K562 (cell line): Measurements from ENCODE around the gene ACTR8.
"Not testable (repeated sequence)": the region's sequence is repeated elsewhere in the genome, so short reads cannot be mapped to it uniquely, and the experiment has no call there.

Source experiments
- HDAC6 ChIP-seq: IDR thresholded peaks from 2 replicates; pipeline ENCODE4 v1.6.1; 2012; ENCODE audit warnings: low read depth, mild to moderate bottlenecking, control low read depth, inconsistent platforms, low read length, moderate library complexity
- NR3C1 ChIP-seq: sonication (generic); formaldehyde crosslinking; IDR thresholded peaks from 2 replicates; pipeline ENCODE4 v1.8.1; 2022; ENCODE audit warnings: missing genetic modification reagents
- REST ChIP-seq, 2 experiments: fragments of 450-650 bp; formaldehyde crosslinking in 1 of 2; IDR thresholded peaks; 2 replicates each; pipeline versions ENCODE4 v1.4.0 to v1.6.1; 2014 to 2020; ENCODE audit warnings: mild to moderate bottlenecking in 2 of 2, borderline replicate concordance in 1 of 2, low read depth in 1 of 2
- SMAD1 ChIP-seq: fragments of 150-350 bp; IDR thresholded peaks from 2 replicates; pipeline ENCODE4 v1.6.1; 2014; ENCODE audit warnings: low read length, low read depth; ENCODE audit not compliant: partially characterized antibody
- SP1 ChIP-seq: sonication (generic); formaldehyde crosslinking; IDR thresholded peaks from 2 replicates; pipeline ENCODE4 v1.8.1; 2022; ENCODE audit warnings: mild to moderate bottlenecking, missing genetic modification reagents
- TAF7 ChIP-seq: fragments of 450-650 bp; IDR thresholded peaks from 2 replicates; pipeline ENCODE4 v1.6.1; 2016; ENCODE audit warnings: missing genetic modification characterization, missing compliant biosample characterization
- TCF7L2 ChIP-seq: fragments of 150-350 bp; IDR thresholded peaks from 2 replicates; pipeline ENCODE4 v1.6.1; 2016; ENCODE audit warnings: low read depth, mild to moderate bottlenecking, low read length, moderate library complexity
- TFAM ChIP-seq: fragments of 250-450 bp; sonication (Bioruptor Pico); conservative IDR thresholded peaks from 2 replicates; pipeline ENCODE4 v1.5.0; 2021; ENCODE audit warnings: mild to moderate bottlenecking, moderate library complexity
- XRCC3 ChIP-seq: fragments of 450-650 bp; IDR thresholded peaks from 2 replicates; pipeline ENCODE4 v1.6.1; 2017; ENCODE audit warnings: mild to moderate bottlenecking, moderate library complexity
- ZNF140 ChIP-seq: fragments of 250-450 bp; sonication (Bioruptor Pico); IDR thresholded peaks from 2 replicates; pipeline ENCODE4 v1.8.0; 2021; ENCODE audit warnings: moderate library complexity, mild to moderate bottlenecking, inconsistent platforms
- ZNF217 ChIP-seq: sonication (generic); formaldehyde crosslinking; IDR thresholded peaks from 2 replicates; pipeline ENCODE4 v1.8.0; 2022; ENCODE audit warnings: mild to moderate bottlenecking, missing genetic modification reagents
- ZNF232 ChIP-seq: sonication (generic); formaldehyde crosslinking; IDR thresholded peaks from 2 replicates; pipeline ENCODE4 v1.8.0; 2022; ENCODE audit warnings: mild to moderate bottlenecking, missing genetic modification reagents
- TF ChIP-seq, protein P1 (sequence below), 3 experiments: IDR thresholded peaks in 2 of 3; conservative IDR thresholded peaks in 1 of 3; 2 replicates each; pipeline ENCODE4 v1.5.1; 2011 to 2012; ENCODE audit warnings: low read length in 3 of 3, mild to moderate bottlenecking in 3 of 3, control low read depth in 2 of 3, improper control_type of control experiment in 1 of 3, inconsistent platforms in 1 of 3, low read depth in 1 of 3, mixed read lengths in 1 of 3, moderate library complexity in 1 of 3; ENCODE audit not compliant: insufficient read depth in 2 of 3
- TF ChIP-seq, protein P2 (sequence below): sonication (generic); IDR thresholded peaks from 2 replicates; pipeline ENCODE4 v1.6.1; 2016

DNA sequence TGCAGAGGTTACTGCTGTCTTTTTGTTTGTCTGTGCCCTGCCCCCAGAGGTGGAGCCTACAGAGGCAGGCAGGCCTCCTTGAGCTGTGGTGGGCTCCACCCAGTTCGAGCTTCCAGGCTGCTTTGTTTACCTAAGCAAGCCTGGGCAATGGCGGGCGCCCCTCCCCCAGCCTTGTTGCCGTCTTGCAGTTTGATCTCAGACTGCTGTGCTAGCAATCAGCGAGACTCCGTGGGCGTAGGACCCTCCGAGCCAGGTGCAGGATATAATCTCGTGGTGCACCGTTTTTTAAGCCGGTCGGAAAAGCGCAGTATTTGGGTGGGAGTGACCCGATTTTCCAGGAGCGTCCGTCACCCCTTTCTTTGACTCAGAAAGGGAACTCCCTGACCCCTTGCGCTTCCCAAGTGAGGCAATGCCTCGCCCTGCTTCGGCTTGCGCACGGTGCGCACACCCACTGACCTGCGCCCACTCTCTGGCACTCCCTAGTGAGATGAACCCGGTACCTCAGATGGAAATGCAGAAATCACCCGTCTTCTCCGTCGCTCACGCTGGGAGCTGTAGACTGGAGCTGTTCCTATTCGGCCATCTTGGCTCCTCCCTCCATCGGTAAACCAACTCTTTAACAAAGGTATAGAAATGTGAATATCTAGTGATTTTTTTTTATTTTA, 45.4 kb upstream of the ACTR8 start:
- not testable (repeated sequence) for TF ChIP-seq XRCC3; ZNF140 (CRISPR knock-in tag); ZNF217 (CRISPR knock-in tag); ZNF232 (CRISPR knock-in tag); NR3C1 (CRISPR knock-in tag); SP1 (CRISPR knock-in tag); TFAM (CRISPR knock-in tag); SMAD1; HDAC6; TCF7L2; REST (IDR thresholded peaks at IDR 0.05; ENCODE audit: borderline replicate concordance); REST (CRISPR knock-in tag; IDR thresholded peaks at IDR 0.05; ENCODE audit: low read depth)
- TF ChIP-seq, protein P1, sequence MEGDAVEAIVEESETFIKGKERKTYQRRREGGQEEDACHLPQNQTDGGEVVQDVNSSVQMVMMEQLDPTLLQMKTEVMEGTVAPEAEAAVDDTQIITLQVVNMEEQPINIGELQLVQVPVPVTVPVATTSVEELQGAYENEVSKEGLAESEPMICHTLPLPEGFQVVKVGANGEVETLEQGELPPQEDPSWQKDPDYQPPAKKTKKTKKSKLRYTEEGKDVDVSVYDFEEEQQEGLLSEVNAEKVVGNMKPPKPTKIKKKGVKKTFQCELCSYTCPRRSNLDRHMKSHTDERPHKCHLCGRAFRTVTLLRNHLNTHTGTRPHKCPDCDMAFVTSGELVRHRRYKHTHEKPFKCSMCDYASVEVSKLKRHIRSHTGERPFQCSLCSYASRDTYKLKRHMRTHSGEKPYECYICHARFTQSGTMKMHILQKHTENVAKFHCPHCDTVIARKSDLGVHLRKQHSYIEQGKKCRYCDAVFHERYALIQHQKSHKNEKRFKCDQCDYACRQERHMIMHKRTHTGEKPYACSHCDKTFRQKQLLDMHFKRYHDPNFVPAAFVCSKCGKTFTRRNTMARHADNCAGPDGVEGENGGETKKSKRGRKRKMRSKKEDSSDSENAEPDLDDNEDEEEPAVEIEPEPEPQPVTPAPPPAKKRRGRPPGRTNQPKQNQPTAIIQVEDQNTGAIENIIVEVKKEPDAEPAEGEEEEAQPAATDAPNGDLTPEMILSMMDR (IDR thresholded peaks at IDR 0.05 in 2 of 3, conservative IDR thresholded peaks at IDR 0.05 in 1 of 3; ENCODE audit: insufficient read depth in 2 of 3, low read depth in 1 of 3, low read length in 3 of 3): not testable (repeated sequence)
- TF ChIP-seq, protein P2, sequence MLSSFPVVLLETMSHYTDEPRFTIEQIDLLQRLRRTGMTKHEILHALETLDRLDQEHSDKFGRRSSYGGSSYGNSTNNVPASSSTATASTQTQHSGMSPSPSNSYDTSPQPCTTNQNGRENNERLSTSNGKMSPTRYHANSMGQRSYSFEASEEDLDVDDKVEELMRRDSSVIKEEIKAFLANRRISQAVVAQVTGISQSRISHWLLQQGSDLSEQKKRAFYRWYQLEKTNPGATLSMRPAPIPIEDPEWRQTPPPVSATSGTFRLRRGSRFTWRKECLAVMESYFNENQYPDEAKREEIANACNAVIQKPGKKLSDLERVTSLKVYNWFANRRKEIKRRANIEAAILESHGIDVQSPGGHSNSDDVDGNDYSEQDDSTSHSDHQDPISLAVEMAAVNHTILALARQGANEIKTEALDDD: not testable (repeated sequence)
- TF ChIP-seq TAF7: 0 out of 2 replicates have a peak, but pooled peaks have one; percentile 11
